DOHH2 (cell line): ENCODE measurements around the gene MUC6.

Experiments used
- H3F3A ChIP-seq: fragments of 200-600 bp; sonication (generic), shearing (Covaris generic); 2 replicates; pipeline ENCODE4 v1.6.0; 2016; ENCODE audit warnings: antibody characterized with exemption, mild to moderate bottlenecking; ENCODE audit not compliant: control insufficient read depth, insufficient read depth
- H3K27ac ChIP-seq: fragments of 200-600 bp; sonication (generic); 2 replicates; pipeline ENCODE4 v1.5.1; 2014; ENCODE audit warnings: low read depth, mild to moderate bottlenecking, low read length, moderate library complexity
- H3K27me3 ChIP-seq: fragments of 200-600 bp; sonication (generic); 2 replicates; pipeline ENCODE4 v1.6.1; 2014; ENCODE audit warnings: mild to moderate bottlenecking, low read length, mixed read lengths; ENCODE audit not compliant: control insufficient read depth
- H3K36me3 ChIP-seq: fragments of 200-600 bp; sonication (generic); 2 replicates; pipeline ENCODE4 v1.6.1; 2014; ENCODE audit warnings: mild to moderate bottlenecking, low read length, moderate library complexity, mixed read lengths; ENCODE audit not compliant: control insufficient read depth
- H3K4me1 ChIP-seq: fragments of 200-600 bp; sonication (generic); 2 replicates; pipeline ENCODE4 v1.6.1; 2014; ENCODE audit warnings: mild to moderate bottlenecking, low read length, mixed read lengths; ENCODE audit not compliant: control insufficient read depth
- H3K4me2 ChIP-seq: fragments of 200-600 bp; sonication (generic); 2 replicates; pipeline ENCODE4 v1.6.0; 2014; ENCODE audit warnings: mild to moderate bottlenecking, low read length, moderate library complexity
- H3K4me3 ChIP-seq: fragments of 200-600 bp; sonication (generic); 2 replicates; pipeline ENCODE4 v1.5.1; 2014; ENCODE audit warnings: mild to moderate bottlenecking, low read length, mixed read lengths
- H3K79me2 ChIP-seq: fragments of 200-600 bp; sonication (generic); 2 replicates; pipeline ENCODE4 v1.6.1; 2014; ENCODE audit warnings: mild to moderate bottlenecking, low read length, mixed read lengths; ENCODE audit not compliant: control insufficient read depth
- H3K9me2 ChIP-seq: fragments of 200-600 bp; sonication (generic); replicated peaks from 2 replicates; pipeline ENCODE4 v1.6.1; 2014; ENCODE audit warnings: mild to moderate bottlenecking, low read length, mixed read lengths; ENCODE audit not compliant: control insufficient read depth
- H3K9me3 ChIP-seq: fragments of 200-600 bp; sonication (generic); 2 replicates; pipeline ENCODE4 v1.6.1; 2014; ENCODE audit warnings: antibody characterized with exemption, low read length, mixed read lengths; ENCODE audit not compliant: control insufficient read depth, insufficient read depth
- H4K20me1 ChIP-seq: fragments of 200-600 bp; sonication (generic); 2 replicates; pipeline ENCODE4 v1.6.0; 2014; ENCODE audit warnings: low read depth, mild to moderate bottlenecking, antibody characterized with exemption, low read length, moderate library complexity; ENCODE audit not compliant: control insufficient read depth, insufficient read depth
- CTCF ChIP-seq: fragments of 200-600 bp; sonication (generic); IDR thresholded peaks from one replicate; pipeline ENCODE4 v1.5.1; 2014; ENCODE audit warnings: antibody characterized with exemption, mild to moderate bottlenecking, low read depth, low read length; ENCODE audit not compliant: poor library complexity, severe bottlenecking
- EZH2phosphoT487 ChIP-seq: fragments of 200-600 bp; sonication (generic); IDR thresholded peaks from 2 replicates; pipeline ENCODE4 v1.6.1; 2017; ENCODE audit warnings: borderline replicate concordance, mild to moderate bottlenecking, antibody characterized with exemption, low read length, moderate library complexity, mixed read lengths

MUC6 gene

GRCh38 chr11:1010551-1011319 is 25.8 kb downstream of the MUC6 start:
- no peaks in the 10 kb centered on the region for H3K79me2 ChIP-seq
- no peaks in the 10 kb centered on the region for H3K27me3 ChIP-seq
- H3K4me3 ChIP-seq, result no peak overlapping the region
- peaks cover 20% of the 10 kb centered on the region for H3K36me3 ChIP-seq
- no peak overlapping the region for H3K4me2 ChIP-seq
- no peaks in the 10 kb centered on the region for H3K4me1 ChIP-seq
- no peaks in the 10 kb centered on the region for H4K20me1 ChIP-seq
- H3K27ac ChIP-seq, result no peak overlapping the region
- H3K9me3 ChIP-seq, result no peaks in the 10 kb centered on the region
- H3F3A ChIP-seq, result no peaks in the 10 kb centered on the region
- no peaks in the 10 kb centered on the region for H3K9me2 ChIP-seq
- TF ChIP-seq EZH2phosphoT487, result no peak

GRCh38 chr11:1009991-1010390 is 26.5 kb downstream of the MUC6 start:
- peaks cover 22% of the 10 kb centered on the region for H3K36me3 ChIP-seq
- no peaks in the 10 kb centered on the region for H3K79me2 ChIP-seq
- H3K27me3 ChIP-seq, result no peaks in the 10 kb centered on the region
- no peaks in the 10 kb centered on the region for H3F3A ChIP-seq
- no peak for TF ChIP-seq CTCF
- TF ChIP-seq EZH2phosphoT487, result no peak
- H3K9me3 ChIP-seq, result no peaks in the 10 kb centered on the region
- H3K4me2 ChIP-seq, result no peak overlapping the region
- H3K4me3 ChIP-seq, result no peak overlapping the region
- H3K4me1 ChIP-seq, result no peaks in the 10 kb centered on the region
- no peaks in the 10 kb centered on the region for H3K9me2 ChIP-seq
- peaks cover 2% of the 10 kb centered on the region; the same call in 1 of the 2 replicates for H4K20me1 ChIP-seq
- H3K27ac ChIP-seq, result no peak overlapping the region

- no peak for TF ChIP-seq EZH2phosphoT487
- no peak for TF ChIP-seq CTCF
- H3K79me2 ChIP-seq, result no peaks in the 10 kb centered on the region
- no peaks in the 10 kb centered on the region for H3K4me1 ChIP-seq
- H3K36me3 ChIP-seq, result peaks cover 28% of the 10 kb centered on the region
- H3K4me2 ChIP-seq, result no peak overlapping the region
- no peak overlapping the region for H3K4me3 ChIP-seq
- peaks cover 3% of the 10 kb centered on the region; the same call in 1 of the 2 replicates for H4K20me1 ChIP-seq
- H3F3A ChIP-seq, result no peaks in the 10 kb centered on the region
- no peaks in the 10 kb centered on the region for H3K9me3 ChIP-seq
- H3K27ac ChIP-seq, result no peak overlapping the region
- no peaks in the 10 kb centered on the region for H3K9me2 ChIP-seq
- H3K27me3 ChIP-seq, result no peaks in the 10 kb centered on the region
These were observed 27.1 kb downstream of the MUC6 start for GRCh38 chr11:1009371-1009770.

GRCh38 chr11:1008803-1009145 is 27.7 kb downstream of the MUC6 start:
- no peak for TF ChIP-seq EZH2phosphoT487
- no peak for TF ChIP-seq CTCF
- H3K79me2 ChIP-seq, result no peaks in the 10 kb centered on the region
- H3K4me1 ChIP-seq, result no peaks in the 10 kb centered on the region
- H3K27ac ChIP-seq, result no peak overlapping the region
- H4K20me1 ChIP-seq, result peaks cover 3% of the 10 kb centered on the region; the same call in 1 of the 2 replicates
- no peaks in the 10 kb centered on the region for H3F3A ChIP-seq
- no peak overlapping the region for H3K4me2 ChIP-seq
- H3K36me3 ChIP-seq, result peaks cover 31% of the 10 kb centered on the region
- H3K27me3 ChIP-seq, result no peaks in the 10 kb centered on the region
- no peak overlapping the region for H3K4me3 ChIP-seq
- no peaks in the 10 kb centered on the region for H3K9me2 ChIP-seq
- H3K9me3 ChIP-seq, result no peaks in the 10 kb centered on the region
